ENCODE data around the gene THSD7A.

DNA sequence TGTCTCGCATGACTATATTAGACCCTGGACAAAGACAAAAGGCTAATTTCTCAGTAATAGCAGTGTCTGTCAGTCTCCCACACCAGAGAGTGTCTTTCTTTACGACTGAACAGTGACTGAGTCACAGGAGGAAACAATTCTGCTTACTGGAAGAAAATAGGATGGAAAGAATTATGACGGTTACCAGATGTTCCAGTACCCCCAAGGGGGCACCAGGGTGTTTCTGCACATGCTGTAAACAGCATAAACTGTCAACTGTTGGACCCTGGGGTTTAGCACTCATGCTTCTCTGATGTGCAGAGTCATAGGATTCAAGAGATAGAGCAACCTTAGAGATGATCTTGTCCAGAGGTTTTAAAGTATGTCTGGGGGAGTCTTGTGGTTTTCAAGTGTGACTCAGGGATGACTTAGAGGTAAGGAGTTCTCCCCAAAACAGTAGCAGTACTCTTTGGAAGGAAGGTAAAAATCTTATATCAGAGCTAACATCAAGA lies 291.7 kb downstream of the THSD7A start:
- no peak for TF ChIP-seq POLR2AphosphoS5 (IDR thresholded peaks at IDR 0.05; ENCODE audit: low read depth, low read length)
- TF ChIP-seq PAX5 (IDR thresholded peaks at IDR 0.05; ENCODE audit: insufficient read depth, low read length, severe bottlenecking) = no peak

Measured in GM12891 (cell line).